Stimulated activated CD4-positive, alpha-beta T cell treated with anti-CD3 and anti-CD28 coated beads, Interleukin-1b, Interleukin-23, amount 100 ng/mL, for 1 hour (primary cell): ENCODE data around the gene PRAMEF5.
"Not testable (repeated sequence)": the region's sequence is repeated elsewhere in the genome, so short reads cannot be mapped to it uniquely, and the experiment has no call there.

ENCODE experiments used
- DNase-seq, 2 donors: peaks; one replicate each; pipeline ENCODE4 v3.0.0-alpha.2; 2020; ENCODE audit warnings: low read depth in 2 of 2

PRAMEF5 gene

DNA sequence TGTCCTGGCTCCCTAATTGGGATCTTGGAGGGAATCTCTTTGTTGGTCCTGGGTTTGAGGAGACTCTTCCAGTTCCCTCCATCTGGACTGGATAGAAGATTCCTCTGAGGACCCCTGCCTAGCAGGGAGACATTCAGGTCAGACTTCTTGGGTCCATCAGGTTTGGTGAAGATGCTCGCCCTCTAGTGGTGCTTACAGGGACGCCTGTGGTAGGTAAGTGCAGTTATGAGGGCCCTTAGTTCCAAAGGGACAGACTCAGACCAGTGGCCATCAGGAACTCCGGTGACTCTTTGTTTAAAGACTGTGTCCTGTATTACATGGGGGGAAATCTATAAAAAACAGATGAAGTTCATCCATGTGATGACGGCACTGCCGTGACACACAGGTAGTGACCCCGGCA, 23.0 kb downstream of the PRAMEF5 start:
- DNase-seq, result not testable (repeated sequence)

DNA sequence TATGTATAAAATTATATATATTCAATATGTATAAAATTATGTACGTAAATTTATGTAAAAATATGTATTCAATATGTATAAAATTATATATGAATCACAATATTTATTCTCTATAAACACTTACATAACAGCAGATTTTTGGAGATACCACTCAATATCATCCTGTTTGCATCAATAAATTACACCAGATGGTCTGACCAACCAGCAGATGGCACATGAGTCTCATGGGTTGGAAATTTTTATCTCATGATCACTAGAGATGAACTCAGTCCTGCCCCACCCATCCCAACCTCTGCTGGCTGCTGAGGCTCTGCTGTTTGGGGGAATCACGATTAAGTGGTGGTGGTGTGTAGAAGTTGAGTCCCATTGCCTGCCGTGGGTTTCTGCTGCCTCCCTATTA, 25.6 kb downstream of the PRAMEF5 start:
- not testable (repeated sequence) for DNase-seq

DNA sequence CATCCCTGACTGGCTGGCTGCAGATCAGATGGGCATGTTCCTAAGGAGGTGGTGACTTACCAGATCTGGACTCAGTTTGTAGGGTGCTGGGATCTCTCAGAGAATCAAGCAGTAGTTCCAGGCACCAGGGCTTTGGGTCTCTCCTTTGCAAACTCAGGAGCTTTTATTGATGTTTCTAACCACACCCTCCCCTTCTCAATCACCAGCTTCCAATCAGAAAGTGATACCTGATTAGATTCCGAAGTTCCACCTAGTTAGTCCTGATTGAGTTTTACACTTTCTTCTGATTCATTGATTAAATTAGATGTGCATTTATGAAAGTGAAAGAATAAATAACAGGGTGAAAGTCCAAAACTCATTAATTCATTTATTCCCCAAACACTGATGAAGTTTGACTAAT, 31.0 kb downstream of the PRAMEF5 start, which contains the start of gene PRAMEF8:
PRAMEF8 (minus strand) TSS at position 101 of the 400 bp plus-strand sequence. CDS start 1,046 bp downstream, outside the sequence.
- not testable (repeated sequence) for DNase-seq

DNA sequence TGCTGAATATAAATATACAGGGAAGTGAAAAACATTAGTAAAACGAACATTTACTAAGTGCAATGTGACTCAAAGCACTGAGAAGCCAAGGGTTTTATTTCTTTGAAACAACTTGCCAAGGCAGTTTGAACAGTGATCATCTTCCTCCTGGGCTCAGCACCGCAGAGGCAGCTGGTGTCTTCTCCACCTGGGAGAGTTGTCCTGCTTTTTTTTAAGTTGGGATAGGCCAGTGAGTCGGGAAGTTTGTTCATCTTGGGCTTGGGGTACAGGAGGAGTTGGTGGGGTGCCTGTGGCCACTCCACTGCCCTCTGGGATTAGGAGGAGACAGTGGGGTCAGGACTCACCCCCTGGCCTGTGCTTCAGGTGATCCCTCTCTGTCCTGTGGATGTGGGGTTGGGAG, 35.0 kb downstream of the PRAMEF5 start:
- DNase-seq, result not testable (repeated sequence)

DNA sequence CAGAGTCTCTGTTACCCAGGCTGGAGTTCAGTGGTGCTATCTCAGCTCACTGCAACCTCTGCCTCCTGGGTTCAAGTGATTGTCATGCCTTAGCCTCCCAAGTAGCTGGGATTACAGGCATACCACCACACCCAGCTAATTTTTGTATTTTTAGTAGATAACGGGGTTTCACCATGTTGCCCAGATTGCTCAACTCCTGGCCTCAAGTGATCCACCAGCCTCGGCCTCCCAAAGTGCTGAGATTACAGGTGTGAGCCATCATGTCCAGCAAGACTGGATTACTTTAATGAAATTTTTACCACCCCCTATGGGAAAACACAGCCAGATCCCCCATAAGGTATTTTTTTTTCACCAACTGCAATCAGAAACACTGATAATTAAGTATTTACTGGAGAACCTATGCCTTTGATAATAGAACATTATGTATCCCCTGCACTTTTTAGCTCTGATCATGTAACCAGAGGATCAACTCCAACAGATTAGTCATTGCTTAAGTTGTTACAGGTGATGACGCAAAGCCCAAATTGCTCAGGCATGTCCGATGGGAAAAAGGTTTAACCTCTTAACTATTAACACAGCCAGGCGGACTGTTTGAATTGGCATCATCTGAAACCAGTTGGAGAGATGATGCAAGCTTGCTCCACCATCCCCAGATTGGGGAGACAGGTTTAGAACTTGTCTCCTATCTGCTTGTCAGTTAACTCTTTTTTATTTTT, 43.4 kb downstream of the PRAMEF5 start:
- DNase-seq, result not testable (repeated sequence)

DNA sequence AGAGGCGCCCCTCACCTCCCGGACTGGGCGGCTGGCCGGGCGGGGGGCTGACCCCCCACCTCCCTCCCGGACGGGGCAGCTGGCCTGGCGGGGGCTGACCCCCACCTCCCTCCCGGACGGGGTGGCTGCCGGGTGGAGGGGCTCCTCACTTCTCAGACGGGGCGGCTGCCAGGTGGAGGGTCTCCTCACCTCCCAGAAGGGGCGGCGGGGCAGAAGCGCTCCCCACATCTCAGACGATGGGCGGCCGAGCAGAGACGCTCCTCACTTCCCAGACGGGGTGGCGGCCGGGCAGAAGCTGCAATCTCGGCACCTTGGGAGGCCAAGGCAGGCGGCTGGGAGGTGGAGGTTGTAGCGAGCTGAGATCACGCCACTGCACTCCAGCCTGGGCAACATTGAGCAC, 44.7 kb downstream of the PRAMEF5 start:
- not testable (repeated sequence) for DNase-seq

DNA sequence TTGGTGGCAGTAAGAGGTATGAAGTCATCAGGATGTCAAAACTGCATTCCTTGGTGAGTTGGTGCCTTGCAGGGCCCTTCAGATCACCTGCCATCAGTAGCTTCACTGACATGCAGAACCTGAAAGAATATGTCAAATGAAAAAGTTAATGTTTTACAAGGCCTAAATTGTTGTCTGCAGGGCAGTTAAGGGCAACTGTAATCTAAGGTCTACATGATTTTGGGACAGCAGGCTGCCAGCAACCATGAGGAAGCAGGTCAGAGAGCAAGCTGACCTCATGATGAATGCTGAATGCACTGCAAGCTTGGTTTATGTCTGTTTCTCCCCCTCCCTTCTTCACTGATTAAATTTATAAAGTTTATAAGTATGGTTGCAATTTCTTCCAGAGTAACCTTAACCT, 48.2 kb downstream of the PRAMEF5 start:
- not testable (repeated sequence) for DNase-seq

DNA sequence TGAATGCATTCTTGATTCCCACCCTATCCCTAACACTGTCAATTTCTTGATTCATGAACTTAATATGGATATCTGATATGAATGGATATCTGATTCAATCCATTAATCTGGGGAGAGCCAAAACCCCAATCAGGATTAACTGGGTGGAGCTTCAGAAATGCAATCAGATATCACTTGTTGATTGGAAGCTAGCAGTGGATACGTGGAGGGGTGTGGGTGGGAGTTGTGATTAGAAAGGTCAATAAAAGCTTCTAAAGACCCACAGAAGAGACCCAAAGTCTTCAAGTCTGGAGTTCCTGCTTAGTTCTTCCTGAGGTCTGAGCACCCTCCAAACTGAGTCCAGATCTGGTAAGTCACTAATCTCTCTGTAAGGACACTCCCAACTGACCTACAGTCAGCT, 49.2 kb downstream of the PRAMEF5 start, which contains the start of gene PRAMEF33:
PRAMEF33 (plus strand) TSS at position 301 of the 400 bp plus-strand sequence. CDS start 2,416 bp downstream, outside the sequence.
- DNase-seq, result not testable (repeated sequence)
